Nephron progenitor cell (in vitro differentiated cells): ENCODE measurements around the gene EIF1.
"Not testable (repeated sequence)": the region's sequence is repeated elsewhere in the genome, so short reads cannot be mapped to it uniquely, and the experiment has no call there.

Experiments
- DNase-seq: peaks from one replicate; pipeline ENCODE4 v3.0.0; 2021
- H3K27ac Mint-ChIP-seq: 2 replicates; pipeline ENCODE4 v1.8.0; 2021; ENCODE audit warnings: mild to moderate bottlenecking, moderate library complexity, mixed read lengths
- H3K27me3 Mint-ChIP-seq: 2 replicates; pipeline ENCODE4 v1.8.0; 2021; ENCODE audit warnings: mild to moderate bottlenecking, low read depth, mixed read lengths; ENCODE audit not compliant: poor library complexity
- H3K36me3 Mint-ChIP-seq: 2 replicates; pipeline ENCODE4 v1.8.0; 2021; ENCODE audit warnings: low read depth, mixed read lengths
- H3K4me1 Mint-ChIP-seq: 2 replicates; pipeline ENCODE4 v1.8.0; 2021; ENCODE audit warnings: mixed read lengths
- H3K4me3 Mint-ChIP-seq: 2 replicates; pipeline ENCODE4 v1.8.0; 2021; ENCODE audit warnings: mild to moderate bottlenecking, moderate library complexity, mixed read lengths
- H3K9me3 Mint-ChIP-seq: 2 replicates; pipeline ENCODE4 v1.8.0; 2021; ENCODE audit warnings: mild to moderate bottlenecking, moderate library complexity, mixed read lengths
- TF ChIP-seq, protein P1 (sequence below): fragments of 200-600 bp; sonication (generic); IDR thresholded peaks from 2 replicates; pipeline ENCODE4 v1.5.0; 2021; ENCODE audit warnings: antibody characterized with exemption

EIF1 gene

DNA sequence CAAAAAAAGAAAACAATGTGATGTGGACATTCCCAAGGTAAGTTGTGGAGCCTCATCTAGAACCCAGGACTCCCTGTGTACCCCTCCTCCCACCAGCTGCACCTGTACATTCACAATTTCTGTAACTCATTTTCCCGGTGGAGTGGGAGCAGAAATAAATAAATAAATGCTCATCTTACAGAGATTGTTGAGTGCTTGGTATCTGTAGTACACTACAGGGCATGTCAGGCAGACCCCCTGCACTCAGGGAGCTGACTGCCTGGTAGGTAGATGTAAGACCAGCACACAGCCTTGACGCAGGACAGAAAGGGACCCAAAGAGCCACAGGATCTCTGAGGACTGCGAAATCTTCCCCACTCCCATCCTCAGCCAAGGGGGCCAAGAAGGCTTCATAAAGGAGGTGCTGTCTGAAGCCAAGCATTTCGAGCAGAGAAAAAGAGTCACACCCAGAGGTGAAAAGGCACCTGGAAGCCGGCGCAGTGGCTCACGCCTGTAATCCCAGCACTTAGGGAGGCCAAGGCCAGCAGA, 6.5 kb downstream of the EIF1 start:
- Mint-ChIP-seq H3K27ac (peak overlapping the region; percentile 61), H3K4me3 (no peak overlapping the region), H3K27me3 (peaks cover 8% of the 10 kb centered on the region), H3K4me1 (peaks cover 22% of the 10 kb centered on the region), H3K36me3 (peaks cover 33% of the 10 kb centered on the region), H3K9me3 (no peaks in the 10 kb centered on the region)
- no peak for DNase-seq
- TF ChIP-seq, protein P1, sequence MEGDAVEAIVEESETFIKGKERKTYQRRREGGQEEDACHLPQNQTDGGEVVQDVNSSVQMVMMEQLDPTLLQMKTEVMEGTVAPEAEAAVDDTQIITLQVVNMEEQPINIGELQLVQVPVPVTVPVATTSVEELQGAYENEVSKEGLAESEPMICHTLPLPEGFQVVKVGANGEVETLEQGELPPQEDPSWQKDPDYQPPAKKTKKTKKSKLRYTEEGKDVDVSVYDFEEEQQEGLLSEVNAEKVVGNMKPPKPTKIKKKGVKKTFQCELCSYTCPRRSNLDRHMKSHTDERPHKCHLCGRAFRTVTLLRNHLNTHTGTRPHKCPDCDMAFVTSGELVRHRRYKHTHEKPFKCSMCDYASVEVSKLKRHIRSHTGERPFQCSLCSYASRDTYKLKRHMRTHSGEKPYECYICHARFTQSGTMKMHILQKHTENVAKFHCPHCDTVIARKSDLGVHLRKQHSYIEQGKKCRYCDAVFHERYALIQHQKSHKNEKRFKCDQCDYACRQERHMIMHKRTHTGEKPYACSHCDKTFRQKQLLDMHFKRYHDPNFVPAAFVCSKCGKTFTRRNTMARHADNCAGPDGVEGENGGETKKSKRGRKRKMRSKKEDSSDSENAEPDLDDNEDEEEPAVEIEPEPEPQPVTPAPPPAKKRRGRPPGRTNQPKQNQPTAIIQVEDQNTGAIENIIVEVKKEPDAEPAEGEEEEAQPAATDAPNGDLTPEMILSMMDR = no peak

- Mint-ChIP-seq H3K27me3 (peaks cover 12% of the 10 kb centered on the region), H3K36me3 (peaks cover 24% of the 10 kb centered on the region), H3K9me3 (no peaks in the 10 kb centered on the region), H3K4me3 (no peak overlapping the region), H3K4me1 (peaks cover 19% of the 10 kb centered on the region), H3K27ac (peak overlapping the region; percentile 90)
- TF ChIP-seq, protein P1 = peak; percentile 81
- DNase-seq = peak; percentile 77
These were observed 7.5 kb downstream of the EIF1 start for GRCh38 chr17:41695954-41696757.

DNA sequence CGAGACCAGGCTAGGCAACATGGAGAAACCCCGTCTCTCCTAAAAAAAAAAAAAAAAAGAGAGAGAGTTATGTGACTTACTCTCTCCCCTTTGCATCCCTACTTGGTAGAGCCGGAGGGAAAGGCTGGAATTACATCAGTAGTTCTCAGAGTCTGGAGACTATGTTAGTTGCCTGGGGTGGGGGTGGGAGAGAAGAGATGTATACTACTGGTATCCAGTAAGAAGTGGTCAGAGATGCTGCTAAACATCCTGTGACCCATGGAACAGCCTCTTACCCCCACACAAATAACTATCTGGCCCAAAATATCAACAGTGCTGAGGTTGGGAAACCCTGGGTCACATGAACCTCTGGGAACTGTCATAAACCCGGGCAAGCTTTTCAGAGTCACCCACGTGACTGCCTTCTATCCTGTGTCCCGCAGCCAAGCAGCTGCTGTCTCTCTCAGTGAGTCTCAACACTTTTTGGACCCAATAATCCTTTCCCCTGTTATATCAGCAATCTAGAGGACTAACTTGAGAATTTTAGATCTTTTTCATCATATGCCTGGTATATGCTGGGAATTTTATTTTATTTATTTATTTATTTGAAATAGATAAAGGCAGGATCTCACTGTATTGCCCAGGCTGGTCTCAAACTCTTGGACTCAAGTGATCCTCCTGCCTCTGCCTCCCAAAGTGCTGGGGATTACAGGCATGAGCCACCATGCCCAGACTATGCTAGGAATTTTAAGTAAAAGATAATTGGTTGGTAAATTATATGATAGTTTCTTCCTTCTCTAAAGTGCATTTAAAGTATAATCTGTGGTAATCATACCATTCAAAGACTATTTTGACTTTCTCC, 8.7 kb downstream of the EIF1 start:
- Mint-ChIP-seq H3K27ac (no peak overlapping the region), H3K36me3 (peaks cover 12% of the 10 kb centered on the region), H3K27me3 (peaks cover 14% of the 10 kb centered on the region), H3K9me3 (no peaks in the 10 kb centered on the region), H3K4me1 (peaks cover 19% of the 10 kb centered on the region), H3K4me3 (no peak overlapping the region)
- DNase-seq = no peak
- TF ChIP-seq, protein P1 = no peak

GRCh38 chr17:41700843-41701242, 12.2 kb downstream of the EIF1 start:
- not testable (repeated sequence) for H3K36me3 Mint-ChIP-seq, H3K4me3 Mint-ChIP-seq, H3K9me3 Mint-ChIP-seq, DNase-seq, H3K27ac Mint-ChIP-seq
- H3K4me1 Mint-ChIP-seq = peaks cover 27% of the 10 kb centered on the region
- H3K27me3 Mint-ChIP-seq = peaks cover 18% of the 10 kb centered on the region

- Mint-ChIP-seq H3K36me3 (no peaks in the 10 kb centered on the region), H3K27ac (no peak overlapping the region), H3K27me3 (peaks cover 23% of the 10 kb centered on the region), H3K4me1 (peaks cover 14% of the 10 kb centered on the region), H3K9me3 (no peaks in the 10 kb centered on the region), H3K4me3 (no peak overlapping the region)
- TF ChIP-seq, protein P1 = no peak
- no peak for DNase-seq
These were observed 14.0 kb downstream of the EIF1 start for GRCh38 chr17:41702712-41703111.
